ENCODE data around the gene CUTC. TPM values are rescaled to one million over a fixed set of nuclear protein-coding genes. Genes with fewer than 3 reads are reported as not detected.

The CUTC gene
- total RNA-seq, 1 donor from 2014 or later: 13.7 TPM

- H3K9me3 Mint-ChIP-seq: no peaks in the 10 kb centered on the region
- H3K4me3 Mint-ChIP-seq: peak overlapping the region; percentile 48
- TF ChIP-seq CTCF (conservative IDR thresholded peaks at IDR 0.05): no peak
- H3K27me3 Mint-ChIP-seq: no peaks in the 10 kb centered on the region
- no peaks in the 10 kb centered on the region for H3K36me3 Mint-ChIP-seq
- H3K4me1 Mint-ChIP-seq (ENCODE audit: unreplicated experiment): peaks cover 8% of the 10 kb centered on the region
- no peak overlapping the region for H3K27ac Mint-ChIP-seq
- DNase-seq (ENCODE audit: extremely low spot score, unreplicated experiment): no peak
Measured at GRCh38 chr10:99784727-99785441, 52.9 kb downstream of the CUTC start.

GRCh38 chr10:99785646-99786045 lies 53.6 kb downstream of the CUTC start:
- H3K4me1 Mint-ChIP-seq (ENCODE audit: unreplicated experiment): peaks cover 1% of the 10 kb centered on the region
- no peak overlapping the region for H3K27ac Mint-ChIP-seq
- TF ChIP-seq CTCF (conservative IDR thresholded peaks at IDR 0.05): no peak
- H3K36me3 Mint-ChIP-seq: no peaks in the 10 kb centered on the region
- H3K4me3 Mint-ChIP-seq: no peak overlapping the region
- no peaks in the 10 kb centered on the region for H3K9me3 Mint-ChIP-seq
- no peaks in the 10 kb centered on the region for H3K27me3 Mint-ChIP-seq
- DNase-seq (ENCODE audit: extremely low spot score, unreplicated experiment): no peak

GRCh38 chr10:99787311-99787710 lies 55.3 kb downstream of the CUTC start:
- Mint-ChIP-seq H3K4me3 (no peak overlapping the region), H3K4me1 (ENCODE audit: unreplicated experiment) (no peaks in the 10 kb centered on the region), H3K27me3 (no peaks in the 10 kb centered on the region), H3K36me3 (no peaks in the 10 kb centered on the region), H3K27ac (no peak overlapping the region), H3K9me3 (no peaks in the 10 kb centered on the region)
- no peak for TF ChIP-seq CTCF (conservative IDR thresholded peaks at IDR 0.05)
- no peak for DNase-seq (ENCODE audit: extremely low spot score, unreplicated experiment)

- no peak for DNase-seq (ENCODE audit: extremely low spot score, unreplicated experiment)
- Mint-ChIP-seq H3K27me3 (no peaks in the 10 kb centered on the region), H3K4me1 (ENCODE audit: unreplicated experiment) (no peaks in the 10 kb centered on the region), H3K27ac (no peak overlapping the region), H3K36me3 (no peaks in the 10 kb centered on the region), H3K9me3 (no peaks in the 10 kb centered on the region), H3K4me3 (no peak overlapping the region)
- no peak for TF ChIP-seq CTCF (conservative IDR thresholded peaks at IDR 0.05)
Measured at GRCh38 chr10:99787782-99788445, 55.9 kb downstream of the CUTC start.

GRCh38 chr10:99788598-99789256 lies 56.7 kb downstream of the CUTC start:
- H3K4me3 Mint-ChIP-seq: no peak overlapping the region
- no peak for TF ChIP-seq CTCF (conservative IDR thresholded peaks at IDR 0.05)
- H3K27me3 Mint-ChIP-seq: no peaks in the 10 kb centered on the region
- H3K4me1 Mint-ChIP-seq (ENCODE audit: unreplicated experiment): no peaks in the 10 kb centered on the region
- DNase-seq (ENCODE audit: extremely low spot score, unreplicated experiment): no peak
- no peak overlapping the region for H3K27ac Mint-ChIP-seq
- no peaks in the 10 kb centered on the region for H3K9me3 Mint-ChIP-seq
- H3K36me3 Mint-ChIP-seq: no peaks in the 10 kb centered on the region
